Smooth muscle cell (in vitro differentiated cells): ENCODE results near the gene CDC25B. TPM values are rescaled to one million over a fixed set of nuclear protein-coding genes. Genes with fewer than 3 reads are reported as not detected.
"Not testable (repeated sequence)": the region's sequence is repeated elsewhere in the genome, so short reads cannot be mapped to it uniquely, and the experiment has no call there.

ENCODE experiments used
- DNase-seq: peaks from one replicate; lab custom pipeline; 2025; ENCODE audit not compliant: unreplicated experiment; lab: John Stamatoyannopoulos, UW
- H2AFZ ChIP-seq: fragments of 200-600 bp; sonication (generic); 2 replicates; pipeline ENCODE4 v1.6.0; 2016; ENCODE audit warnings: antibody characterized with exemption, low read depth, mild to moderate bottlenecking
- H3F3A ChIP-seq: fragments of 200-600 bp; sonication (generic); 2 replicates; pipeline ENCODE4 v1.6.0; 2017; ENCODE audit warnings: antibody characterized with exemption, low read depth
- H3K27ac ChIP-seq: fragments of 200-600 bp; sonication (generic); 2 replicates; pipeline ENCODE4 v1.5.1; 2016; ENCODE audit warnings: low read depth, mild to moderate bottlenecking
- H3K27me3 ChIP-seq: fragments of 200-600 bp; sonication (generic); 2 replicates; pipeline ENCODE4 v1.6.1; 2016; ENCODE audit warnings: low read depth, mild to moderate bottlenecking
- H3K36me3 ChIP-seq: fragments of 200-600 bp; sonication (generic); 2 replicates; pipeline ENCODE4 v1.5.1; 2016; ENCODE audit warnings: low read depth
- H3K4me1 ChIP-seq: fragments of 200-600 bp; sonication (generic); 2 replicates; pipeline ENCODE4 v1.5.1; 2016; ENCODE audit warnings: low read depth
- H3K4me2 ChIP-seq: fragments of 200-600 bp; sonication (generic); 2 replicates; pipeline ENCODE4 v1.6.0; 2016; ENCODE audit warnings: mild to moderate bottlenecking
- H3K4me3 ChIP-seq: fragments of 200-600 bp; sonication (generic); 2 replicates; pipeline ENCODE4 v1.5.1; 2016; ENCODE audit warnings: mild to moderate bottlenecking
- H3K79me2 ChIP-seq: fragments of 200-600 bp; sonication (generic); 2 replicates; pipeline ENCODE4 v1.6.0; 2016; ENCODE audit warnings: low read depth, mild to moderate bottlenecking
- H3K9ac ChIP-seq: fragments of 200-600 bp; sonication (generic); 2 replicates; pipeline ENCODE4 v1.6.0; 2016; ENCODE audit warnings: low read depth
- H3K9me3 ChIP-seq: fragments of 200-600 bp; sonication (generic); replicated peaks from 2 replicates; pipeline ENCODE4 v1.5.1; 2016; ENCODE audit warnings: low read depth
- H4K20me1 ChIP-seq: fragments of 200-600 bp; sonication (generic); 2 replicates; pipeline ENCODE4 v1.6.0; 2016; ENCODE audit warnings: low read depth
- WGBS: methylation state at CpG from one replicate; pipeline ENCODE4 v1.1.7; 2016; ENCODE audit warnings: low lambda C conversion rate; 5-methylcytosine and 5-hydroxymethylcytosine counted together
- polyA plus RNA-seq: library from polyadenylated mRNA; unstranded; fragments of >200 nt; fragmentation: Nextera tagmentation; extraction: Ambion mirVana; gene quantifications from 2 replicates; pipeline ENCODE4 v1.2.1, GENCODE V29; 2016
- total RNA-seq: library from RNA; depleted of rRNA; stranded (reverse); fragments of >200 nt; gene quantifications from 2 replicates; pipeline ENCODE4 v1.2.3, GENCODE V29; 2014
- TF ChIP-seq, protein P1 (sequence below): fragments of 200-600 bp; sonication (generic); IDR thresholded peaks from 2 replicates; pipeline ENCODE4 v1.5.1; 2017; ENCODE audit warnings: borderline replicate concordance, mild to moderate bottlenecking, antibody characterized with exemption; ENCODE audit not compliant: insufficient read depth, poor library complexity, severe bottlenecking

Gene CDC25B
- total and polyA plus RNA-seq, 2 experiments from 2014 or later: 14.7 to 14.8 TPM

DNA sequence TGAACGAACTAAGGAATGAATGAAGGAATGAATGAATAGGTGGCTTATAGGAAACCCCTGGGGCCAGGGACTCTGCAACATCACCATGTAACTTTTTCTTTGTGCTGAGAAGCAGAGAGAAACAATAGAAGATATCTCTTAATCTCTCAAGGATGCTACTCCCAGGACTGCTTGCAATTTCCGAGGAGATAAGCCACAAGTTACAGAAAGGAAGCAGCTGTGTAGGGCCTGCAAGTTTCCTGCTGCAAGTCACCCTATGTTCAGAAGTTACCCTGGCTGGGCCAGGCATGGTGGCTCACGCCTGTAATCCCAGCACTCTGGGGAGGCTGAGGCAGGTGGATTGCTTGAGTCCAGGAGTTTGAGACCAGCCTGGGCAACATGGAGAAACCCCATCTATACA lies 43.2 kb downstream of the CDC25B start:
- TF ChIP-seq, protein P1, sequence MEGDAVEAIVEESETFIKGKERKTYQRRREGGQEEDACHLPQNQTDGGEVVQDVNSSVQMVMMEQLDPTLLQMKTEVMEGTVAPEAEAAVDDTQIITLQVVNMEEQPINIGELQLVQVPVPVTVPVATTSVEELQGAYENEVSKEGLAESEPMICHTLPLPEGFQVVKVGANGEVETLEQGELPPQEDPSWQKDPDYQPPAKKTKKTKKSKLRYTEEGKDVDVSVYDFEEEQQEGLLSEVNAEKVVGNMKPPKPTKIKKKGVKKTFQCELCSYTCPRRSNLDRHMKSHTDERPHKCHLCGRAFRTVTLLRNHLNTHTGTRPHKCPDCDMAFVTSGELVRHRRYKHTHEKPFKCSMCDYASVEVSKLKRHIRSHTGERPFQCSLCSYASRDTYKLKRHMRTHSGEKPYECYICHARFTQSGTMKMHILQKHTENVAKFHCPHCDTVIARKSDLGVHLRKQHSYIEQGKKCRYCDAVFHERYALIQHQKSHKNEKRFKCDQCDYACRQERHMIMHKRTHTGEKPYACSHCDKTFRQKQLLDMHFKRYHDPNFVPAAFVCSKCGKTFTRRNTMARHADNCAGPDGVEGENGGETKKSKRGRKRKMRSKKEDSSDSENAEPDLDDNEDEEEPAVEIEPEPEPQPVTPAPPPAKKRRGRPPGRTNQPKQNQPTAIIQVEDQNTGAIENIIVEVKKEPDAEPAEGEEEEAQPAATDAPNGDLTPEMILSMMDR: no peak
- H3K27me3 ChIP-seq: no peaks in the 10 kb centered on the region
- H3K27ac ChIP-seq: no peak overlapping the region
- H3K4me2 ChIP-seq: no peak overlapping the region
- no peaks in the 10 kb centered on the region for H3K36me3 ChIP-seq
- no peaks in the 10 kb centered on the region for H3K4me1 ChIP-seq
- no peaks in the 10 kb centered on the region for H3F3A ChIP-seq
- H3K9me3 ChIP-seq: no peaks in the 10 kb centered on the region
- H3K79me2 ChIP-seq: no peaks in the 10 kb centered on the region
- DNase-seq: no peak
- no peak overlapping the region for H3K9ac ChIP-seq
- no peak overlapping the region for H3K4me3 ChIP-seq
- WGBS: 80% methylated on average over 3 of the region's 3 CpGs
- no peaks in the 10 kb centered on the region for H4K20me1 ChIP-seq
- no peak overlapping the region for H2AFZ ChIP-seq

DNA sequence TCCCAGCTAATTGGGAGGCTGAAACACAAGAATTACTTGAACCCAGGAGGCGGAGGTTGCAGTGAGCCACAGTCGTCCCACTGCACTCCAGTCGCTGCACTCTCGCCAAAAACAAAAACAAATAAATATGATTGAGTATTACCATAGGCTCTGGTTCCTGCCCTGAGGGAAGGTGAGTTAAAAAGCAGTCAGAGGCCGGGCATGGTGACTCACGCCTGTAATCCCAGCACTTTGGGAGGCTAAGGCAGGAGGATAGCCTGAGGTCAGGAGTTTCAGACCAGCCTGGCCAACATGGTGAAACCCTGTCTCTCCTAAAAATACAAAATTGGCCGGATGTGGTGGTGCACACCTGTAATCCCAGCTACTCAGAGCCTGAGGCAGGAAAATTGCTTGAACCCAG lies 44.1 kb downstream of the CDC25B start:
- not testable (repeated sequence) for H3K4me3 ChIP-seq, H3F3A ChIP-seq, H3K4me1 ChIP-seq, H3K27ac ChIP-seq, H3K79me2 ChIP-seq, H2AFZ ChIP-seq, H3K27me3 ChIP-seq, H3K4me2 ChIP-seq, H4K20me1 ChIP-seq, DNase-seq, H3K9me3 ChIP-seq, H3K9ac ChIP-seq, H3K36me3 ChIP-seq
- 81% methylated on average over 7 of the region's 7 CpGs for WGBS

DNA sequence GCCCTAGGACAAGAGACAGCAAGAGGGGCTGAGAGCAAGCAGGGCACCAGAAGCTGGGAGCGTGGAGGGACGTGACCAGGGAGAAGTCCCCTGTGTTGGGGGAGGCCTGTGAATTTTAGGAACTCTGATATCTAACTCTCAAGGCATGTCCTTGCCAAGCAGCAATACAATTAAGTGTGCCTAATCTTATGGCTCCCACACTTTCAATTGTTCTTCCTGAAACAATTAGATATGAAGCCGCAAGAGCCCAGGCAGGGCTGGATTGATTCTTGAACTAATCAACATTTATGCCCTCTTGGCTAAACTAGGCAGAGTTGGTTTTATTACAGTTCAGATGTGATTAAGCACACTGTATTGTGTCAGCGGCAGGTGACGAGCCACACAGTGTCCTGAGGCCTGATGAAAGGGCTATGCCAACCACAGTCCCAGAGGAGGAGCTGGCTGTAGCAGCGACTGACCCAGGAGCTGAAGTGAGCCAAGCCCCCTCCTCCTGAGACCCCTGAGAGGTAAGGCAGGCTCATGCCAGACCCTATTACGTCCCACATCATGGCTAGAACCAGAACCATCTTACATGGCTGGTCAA lies 46.3 kb downstream of the CDC25B start:
- H4K20me1 ChIP-seq: peaks cover under 1% of the 10 kb centered on the region
- no peaks in the 10 kb centered on the region for H3K9me3 ChIP-seq
- peaks cover 3% of the 10 kb centered on the region for H3K4me1 ChIP-seq
- peak overlapping the region; percentile 44 for H3K27ac ChIP-seq
- WGBS: 93% methylated on average over 7 of the region's 7 CpGs
- no peak overlapping the region for H3K4me2 ChIP-seq
- no peaks in the 10 kb centered on the region for H3K36me3 ChIP-seq
- no peak overlapping the region for H3K4me3 ChIP-seq
- no peaks in the 10 kb centered on the region for H3F3A ChIP-seq
- no peak overlapping the region for H3K9ac ChIP-seq
- TF ChIP-seq, protein P1: no peak
- DNase-seq: no peak
- peaks cover 8% of the 10 kb centered on the region for H3K79me2 ChIP-seq
- no peaks in the 10 kb centered on the region for H3K27me3 ChIP-seq
- H2AFZ ChIP-seq: no peak overlapping the region

DNA sequence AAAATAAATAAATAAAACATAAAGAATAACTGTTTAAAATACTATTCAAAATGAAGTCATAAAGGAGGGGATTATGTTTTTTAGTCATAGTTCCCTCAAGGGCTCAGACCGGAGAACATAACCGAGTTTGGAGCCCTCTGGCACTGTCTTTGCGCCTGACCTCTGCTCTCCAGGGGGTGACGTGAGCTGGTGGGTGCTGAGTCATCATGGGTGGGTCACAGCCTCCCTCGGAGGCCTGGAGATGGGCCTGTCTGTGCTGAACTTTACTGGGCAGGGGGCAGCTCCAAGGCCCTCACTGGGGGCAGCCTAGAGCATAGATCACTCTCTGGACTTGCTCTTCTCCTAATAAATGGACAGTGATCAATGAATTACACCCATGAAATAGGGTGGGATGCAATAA lies 47.4 kb downstream of the CDC25B start:
- peak overlapping the region; percentile 44 for H3K27ac ChIP-seq
- H3K36me3 ChIP-seq: no peaks in the 10 kb centered on the region
- no peak overlapping the region for H3K4me2 ChIP-seq
- WGBS: 18% methylated on average over 5 of the region's 5 CpGs
- H3K79me2 ChIP-seq: peaks cover 14% of the 10 kb centered on the region
- DNase-seq: no peak
- H3K9ac ChIP-seq: no peak overlapping the region
- H3K4me1 ChIP-seq: peaks cover 4% of the 10 kb centered on the region
- no peaks in the 10 kb centered on the region for H3F3A ChIP-seq
- H3K9me3 ChIP-seq: no peaks in the 10 kb centered on the region
- H3K27me3 ChIP-seq: no peaks in the 10 kb centered on the region
- TF ChIP-seq, protein P1: no peak
- H2AFZ ChIP-seq: no peak overlapping the region
- H4K20me1 ChIP-seq: peaks cover 7% of the 10 kb centered on the region
- no peak overlapping the region for H3K4me3 ChIP-seq

DNA sequence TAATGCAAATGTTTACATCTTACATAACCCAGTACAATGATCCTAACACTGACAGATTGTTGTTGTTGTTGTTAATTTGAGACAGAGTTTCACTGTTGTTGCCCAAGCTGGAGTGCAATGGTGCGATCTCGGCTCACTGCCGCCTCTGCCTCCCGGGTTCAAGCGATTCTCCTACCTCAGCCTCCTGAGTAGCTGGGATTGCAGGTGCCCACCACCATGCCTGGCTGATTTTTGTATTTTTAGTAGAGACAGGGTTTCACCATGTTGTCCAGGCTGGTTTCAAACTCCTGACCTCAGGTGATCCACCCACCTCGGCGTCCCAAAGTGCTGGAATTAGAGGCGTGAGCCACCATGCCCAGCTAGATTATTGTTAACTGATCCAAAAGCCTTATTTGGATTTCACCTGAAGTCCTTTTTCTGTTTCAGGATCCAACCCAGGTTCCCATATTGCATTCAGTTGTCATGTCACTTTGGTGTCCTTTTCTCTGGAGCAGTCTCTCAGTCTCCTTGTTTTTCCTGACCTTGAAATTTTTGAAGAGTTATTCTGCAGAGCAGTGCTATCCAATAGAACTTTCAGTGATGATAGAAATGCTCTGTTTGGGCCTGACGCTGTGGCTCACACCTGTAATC lies 48.0 kb downstream of the CDC25B start:
- not testable (repeated sequence) for H2AFZ ChIP-seq, H3K27ac ChIP-seq, H3K4me1 ChIP-seq, H3K9ac ChIP-seq, H3K4me2 ChIP-seq, H3K36me3 ChIP-seq, H3F3A ChIP-seq, H3K27me3 ChIP-seq, DNase-seq, H3K9me3 ChIP-seq, H3K4me3 ChIP-seq
- H3K79me2 ChIP-seq: peaks cover 21% of the 10 kb centered on the region
- 95% methylated on average over 9 of the region's 9 CpGs for WGBS
- peaks cover 13% of the 10 kb centered on the region for H4K20me1 ChIP-seq
